Measurements from ENCODE around the gene TENM3.

GRCh38 chr4:182418054-182418734 is 175.0 kb downstream of the TENM3 start:
- TF ChIP-seq EZH2phosphoT487 (IDR thresholded peaks at IDR 0.05; ENCODE audit: borderline replicate concordance, low read depth, low read length), result no peak
- no peak for TF ChIP-seq CTCF (conservative IDR thresholded peaks at IDR 0.05; ENCODE audit: low read length)

All from OCI-LY7 (cell line).